Heart right ventricle (tissue), 16 donors: ENCODE results near the gene EIF3L. TPM values are rescaled to one million over a fixed set of nuclear protein-coding genes. Genes with fewer than 3 reads are reported as not detected.

ENCODE experiments used
- ATAC-seq, 8 donors: fragments of 200-7000 bp; cut with Tn5 transposase; one replicate each; pipeline ENCODE4 v1.9.1; 2020; ENCODE audit warnings: mild to moderate bottlenecking in 8 of 8, moderate library complexity in 8 of 8, moderate number of reproducible peaks in 1 of 8
- DNase-seq, 2 donors: peaks; one replicate each; pipeline ENCODE4 v3.0.0-alpha.2; 2020
- H3K27ac ChIP-seq, 10 donors: fragments of 200-600 bp; sonication (generic) in 2 of 10; one replicate each; pipeline versions ENCODE4 v1.5.0 to v1.8.0; 2020 to 2022; ENCODE audit warnings: mild to moderate bottlenecking in 3 of 10
- H3K27me3 ChIP-seq, 7 donors: fragments of 200-600 bp; one replicate each; pipeline ENCODE4 v1.8.0; 2021 to 2022; ENCODE audit warnings: mild to moderate bottlenecking in 2 of 7
- H3K36me3 ChIP-seq, 9 donors: fragments of 200-600 bp; sonication (generic) in 1 of 9; one replicate each; pipeline versions ENCODE4 v1.5.0 to v1.8.0; 2020 to 2022; ENCODE audit warnings: mild to moderate bottlenecking in 2 of 9
- H3K4me1 ChIP-seq, 9 donors: fragments of 200-600 bp; sonication (generic) in 1 of 9; one replicate each; pipeline versions ENCODE4 v1.5.0 to v1.8.0; 2020 to 2022; ENCODE audit warnings: mild to moderate bottlenecking in 4 of 9
- H3K4me3 ChIP-seq, 10 donors: fragments of 200-600 bp; sonication (generic) in 2 of 10; one replicate each; pipeline versions ENCODE4 v1.5.0 to v1.8.0; 2020 to 2022; ENCODE audit warnings: mild to moderate bottlenecking in 7 of 10, moderate library complexity in 2 of 10
- H3K9me3 ChIP-seq, 11 donors: fragments of 200-600 bp in 10 of 11; sonication (generic) in 2 of 11; one replicate each; pipeline versions ENCODE4 v1.5.0 to v1.8.0; 2013 to 2022; ENCODE audit warnings: mild to moderate bottlenecking in 2 of 11, control low read depth in 1 of 11, moderate library complexity in 1 of 11
- WGBS, 2 donors: extraction: QIAGEN DNeasy Blood & Tissue Kit; methylation state at CpG; one replicate each; pipeline ENCODE4 v1.1.7; 2013; ENCODE audit warnings: inconsistent platforms in 1 of 2; 5-methylcytosine and 5-hydroxymethylcytosine counted together
- intact Hi-C, 10 donors: fragments of 100-400 bp; cut with DNase I; formaldehyde crosslinking; loops; one replicate each; pipeline versions ENCODE4 v1.11.1 to v1.14.2; 2022
- polyA plus RNA-seq, 2 donors: library from polyadenylated mRNA; stranded (reverse); fragments of 200-250 nt; gene quantifications; one replicate each; pipeline ENCODE4 v1.2.3, GENCODE V29; 2013
- total RNA-seq, 10 donors: library from RNA; stranded (reverse); fragmentation: NEBNext Ultra II Directional in 3 of 10; extraction: Animal tissue kit (Norgen Biotek cat#: 25700) in 3 of 10; gene quantifications; one replicate each; pipeline versions ENCODE4 v1.2.1 to v1.2.4, GENCODE V29; 2021 to 2023
- TF ChIP-seq, protein P1 (sequence below), 9 donors: fragments of 200-600 bp; sonication (generic) in 2 of 9; IDR thresholded peaks; one replicate each; pipeline versions ENCODE4 v1.5.0 to v1.8.0; 2021 to 2022; ENCODE audit warnings: antibody characterized with exemption in 9 of 9, mild to moderate bottlenecking in 5 of 9, moderate library complexity in 1 of 9
- donor health status: Arrhythmogenic right ventricular cardiomyopathy.
- donor health status: ischemic (EF 13 %, LVEDD 7.1; RV severe dilation, severe dysfunction).
- donor health status: healthy with polysubstance abuse.
- donor health status: DM: no; HTN: yes; CAD: no.
- donor health status: DM: no; HTN: no; CAD: no.
- donor health status: ischemic (EF 25% LVEDD 6.9; RV normal size, moderate dysfunction).
- donor health status: ischemic (EF 25% LVEDD 5.7; RV mildly dilated, moderate dysfunction).
- donor health status: healthy.
- donor health status: DM: yes; HTN: yes; CAD: no.
- donor health status: Ischemic cardiomyopathy.
- donor health status: ischemic (EF 35%, LVEDD 5.7; RV mildly dilated, moderate dysfunction).
- donor health status: nonischemic (EF 11% LVEDD 7.7; RV severe dilation, severe dysfunction).
- donor health status: DM: yes; HTN: yes; CAD: no.
- donor health status: PGD.
- donor health status: ischemic (EF 29% LVEDD 5.4; RV normal size, mild dysfunction).
- donor health status: nonischemic (EF 23%, LVEDD 6.1; RV moderate dilation, normal function).

Gene EIF3L
- total and polyA plus RNA-seq, 12 donors, result 135 to 489 (median 428) TPM

DNA sequence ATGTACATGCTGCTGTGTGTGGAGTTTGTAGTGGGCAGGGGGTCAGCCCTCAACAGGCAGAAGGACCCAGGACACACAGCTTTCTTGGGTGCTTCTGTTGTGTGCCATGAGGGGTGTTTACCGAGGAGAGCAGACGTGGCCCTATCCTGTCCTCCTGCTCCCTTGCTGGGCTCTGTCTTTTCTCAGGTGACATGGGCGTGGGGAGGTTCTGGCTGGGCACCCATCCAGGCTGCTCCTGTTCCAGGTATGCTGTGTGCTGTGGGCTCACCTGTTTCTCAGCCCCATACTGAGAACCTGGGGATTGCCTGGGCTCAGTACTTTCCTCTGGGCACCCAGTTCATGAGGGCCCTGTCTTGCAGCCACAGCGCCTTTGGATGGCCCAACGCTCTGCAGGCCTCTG is 80.2 kb downstream of the EIF3L start:
- TF ChIP-seq, protein P1, sequence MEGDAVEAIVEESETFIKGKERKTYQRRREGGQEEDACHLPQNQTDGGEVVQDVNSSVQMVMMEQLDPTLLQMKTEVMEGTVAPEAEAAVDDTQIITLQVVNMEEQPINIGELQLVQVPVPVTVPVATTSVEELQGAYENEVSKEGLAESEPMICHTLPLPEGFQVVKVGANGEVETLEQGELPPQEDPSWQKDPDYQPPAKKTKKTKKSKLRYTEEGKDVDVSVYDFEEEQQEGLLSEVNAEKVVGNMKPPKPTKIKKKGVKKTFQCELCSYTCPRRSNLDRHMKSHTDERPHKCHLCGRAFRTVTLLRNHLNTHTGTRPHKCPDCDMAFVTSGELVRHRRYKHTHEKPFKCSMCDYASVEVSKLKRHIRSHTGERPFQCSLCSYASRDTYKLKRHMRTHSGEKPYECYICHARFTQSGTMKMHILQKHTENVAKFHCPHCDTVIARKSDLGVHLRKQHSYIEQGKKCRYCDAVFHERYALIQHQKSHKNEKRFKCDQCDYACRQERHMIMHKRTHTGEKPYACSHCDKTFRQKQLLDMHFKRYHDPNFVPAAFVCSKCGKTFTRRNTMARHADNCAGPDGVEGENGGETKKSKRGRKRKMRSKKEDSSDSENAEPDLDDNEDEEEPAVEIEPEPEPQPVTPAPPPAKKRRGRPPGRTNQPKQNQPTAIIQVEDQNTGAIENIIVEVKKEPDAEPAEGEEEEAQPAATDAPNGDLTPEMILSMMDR (IDR thresholded peaks at IDR 0.05), result no peak
- ATAC-seq (no peak), DNase-seq (no peak)
- no peak overlapping the region for H3K4me3 ChIP-seq
- H3K27me3 ChIP-seq, result no peaks in the 10 kb centered on the region
- WGBS, 2 donors, result 95 to 97% methylated on average over 5 of the region's 5 CpGs
- H3K9me3 ChIP-seq, result no peaks in the 10 kb centered on the region
- H3K27ac ChIP-seq, result no peak overlapping the region
- intact Hi-C loops, result no loop called here
- peaks cover 7 to 38% (median 22%) of the 10 kb centered on the region in 9 donors for H3K4me1 ChIP-seq
- H3K36me3 ChIP-seq, result peaks cover 0 to 89% (median 44%) of the 10 kb centered on the region in 9 donors

DNA sequence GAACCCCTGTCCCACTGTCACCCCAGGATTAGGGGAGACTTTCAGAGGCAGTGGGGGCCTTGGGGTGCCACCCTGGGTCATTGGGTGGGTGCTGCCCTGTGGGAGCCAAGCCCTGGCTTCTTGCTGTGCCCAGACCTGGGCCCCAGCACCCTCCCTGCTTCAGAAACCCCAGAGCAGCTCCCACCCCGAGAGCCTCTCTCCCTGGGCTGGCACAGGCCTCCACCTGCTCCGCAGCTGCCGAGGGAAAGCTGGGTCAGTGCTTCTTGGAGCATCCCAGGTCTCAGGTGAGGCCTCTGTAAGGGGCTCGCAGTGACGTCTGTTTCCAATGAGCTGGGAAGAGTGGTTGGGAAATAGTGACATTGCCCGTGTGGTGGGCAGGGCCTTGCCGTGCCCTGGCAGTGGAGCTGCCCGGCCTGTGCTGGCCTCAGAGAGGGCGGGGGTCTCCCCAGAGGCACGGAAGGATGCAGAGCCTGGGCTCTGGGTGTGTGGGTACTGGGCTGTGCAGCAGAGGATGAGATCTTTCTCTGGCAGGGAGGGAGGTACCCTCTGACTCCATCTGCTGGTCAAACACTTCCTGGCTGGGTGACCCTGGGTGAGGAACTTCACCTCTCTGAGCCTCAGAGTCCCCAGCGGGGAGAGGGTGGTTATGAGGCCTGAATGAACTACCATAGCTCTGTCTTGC is 81.2 kb downstream of the EIF3L start:
- TF ChIP-seq, protein P1 (IDR thresholded peaks at IDR 0.05), result peak in 8 of 9 donors; percentile 15 to 46 (median 41)
- no peaks in the 10 kb centered on the region for H3K27me3 ChIP-seq
- 83 to 84% methylated on average over 11 of the region's 11 CpGs for WGBS, 2 donors
- H3K9me3 ChIP-seq, result no peaks in the 10 kb centered on the region
- H3K4me3 ChIP-seq, result no peak overlapping the region
- intact Hi-C loops, result loop anchor here in 7 of 10 donors (5.0 to 10.0 kb wide), 4 partner anchors 38 to 116 kb away; no protein-coding TSS in a partner anchor
- peaks cover 0 to 85% (median 44%) of the 10 kb centered on the region in 9 donors for H3K36me3 ChIP-seq
- peak in 1 of 8 donors; percentile 12 for ATAC-seq
- H3K4me1 ChIP-seq, result peaks cover 7 to 46% (median 30%) of the 10 kb centered on the region in 9 donors
- H3K27ac ChIP-seq, result no peak overlapping the region
- DNase-seq, result no peak

DNA sequence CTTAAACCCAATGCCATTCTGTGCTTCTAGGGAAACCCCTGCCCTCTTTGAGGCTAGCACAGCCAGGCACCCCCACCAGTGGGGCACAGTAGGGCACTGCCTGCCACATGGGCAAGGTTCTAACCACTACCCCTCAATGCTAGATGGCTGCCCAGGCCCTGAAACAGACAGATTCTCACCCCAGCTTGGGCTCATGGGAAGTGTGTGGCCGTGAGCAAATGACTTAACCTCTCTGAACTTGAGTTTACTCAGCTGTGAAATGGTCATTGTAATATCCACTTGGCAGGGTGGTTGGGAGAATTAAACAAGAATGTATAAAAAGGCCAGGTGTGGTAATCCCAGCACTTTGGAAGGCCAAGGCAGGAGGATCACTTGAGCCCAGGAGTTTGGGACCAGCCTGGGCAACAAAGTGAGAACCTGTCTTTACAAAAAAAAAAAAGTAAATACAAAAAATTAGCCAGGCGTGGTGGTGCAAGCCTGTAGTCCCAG is 81.8 kb downstream of the EIF3L start:
- Histone ChIP-seq H3K27me3 (no peaks in the 10 kb centered on the region), H3K27ac (no peak overlapping the region), H3K9me3 (no peaks in the 10 kb centered on the region), H3K4me3 (no peak overlapping the region), H3K4me1 (peaks cover 7 to 46% (median 30%) of the 10 kb centered on the region in 9 donors), H3K36me3 (peaks cover 0 to 85% (median 40%) of the 10 kb centered on the region in 9 donors)
- ATAC-seq (no peak), DNase-seq (no peak)
- WGBS, 2 donors, result 83 to 92% methylated on average over 2 of the region's 2 CpGs
- TF ChIP-seq, protein P1 (IDR thresholded peaks at IDR 0.05), result no peak
- intact Hi-C loops, result loop anchor here in 7 of 10 donors (5.0 to 10.0 kb wide), 4 partner anchors 39 to 116 kb away; no protein-coding TSS in a partner anchor

DNA sequence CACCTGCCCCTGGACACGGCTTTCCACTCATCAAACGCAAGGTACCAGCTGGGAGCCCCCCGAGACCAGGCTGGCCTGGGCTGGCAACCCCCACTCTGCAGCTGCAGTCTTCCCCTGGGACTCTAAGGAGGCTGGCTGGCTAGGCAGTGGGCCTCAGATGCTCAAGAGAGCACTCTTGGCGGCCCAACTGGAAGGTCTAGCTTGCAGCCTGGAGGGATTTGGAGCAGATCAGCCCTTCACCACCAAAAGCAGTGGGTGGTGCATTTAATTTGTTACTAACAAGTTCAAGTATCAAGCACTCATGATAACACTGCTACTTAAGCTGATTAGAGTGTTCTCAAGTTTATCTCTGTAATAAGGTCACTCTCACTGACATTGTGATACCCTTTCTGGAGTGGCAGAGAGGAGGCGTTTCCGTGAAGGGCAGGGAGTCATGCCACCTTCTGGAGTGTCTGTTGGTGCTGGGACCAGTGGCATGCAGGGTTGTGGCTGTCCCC is 82.7 kb downstream of the EIF3L start:
- DNase-seq (no peak), ATAC-seq (peak in 2 of 8 donors; percentile 4 to 42)
- peaks cover 0 to 85% (median 30%) of the 10 kb centered on the region in 9 donors for H3K36me3 ChIP-seq
- TF ChIP-seq, protein P1 (IDR thresholded peaks at IDR 0.05), result no peak
- H3K4me1 ChIP-seq, result peaks cover 7 to 46% (median 30%) of the 10 kb centered on the region in 9 donors
- intact Hi-C loops, result loop anchor here in 7 of 10 donors (5.0 to 10.0 kb wide), 4 partner anchors 40 to 117 kb away; no protein-coding TSS in a partner anchor
- H3K4me3 ChIP-seq, result no peak overlapping the region
- H3K9me3 ChIP-seq, result no peaks in the 10 kb centered on the region
- 81 to 83% methylated on average over 6 of the region's 6 CpGs for WGBS, 2 donors
- peak overlapping the region in 2 of 10 donors; percentile 22 to 37 for H3K27ac ChIP-seq
- no peaks in the 10 kb centered on the region for H3K27me3 ChIP-seq
